Measurements from ENCODE around the gene SRSF11.

The SRSF11 gene

GRCh38 chr1:70228670-70229069 is 7.5 kb downstream of the SRSF11 start:
- H3K4me3 ChIP-seq (replicated peaks; ENCODE audit: insufficient read depth, low read length), result no peak overlapping the region
- no peaks in the 10 kb centered on the region for H3K27me3 ChIP-seq (ENCODE audit: insufficient read depth, poor library complexity, severe bottlenecking)
- H3K27ac ChIP-seq (replicated peaks), result no peak overlapping the region
- no peak for DNase-seq (ENCODE audit: low read depth in 1 of 2, low spot score in 1 of 2)
- TF ChIP-seq SPI1 (IDR thresholded peaks at IDR 0.05; ENCODE audit: borderline replicate concordance, low read depth) (no peak), CTCF (IDR thresholded peaks at IDR 0.05; ENCODE audit: insufficient read depth, low read length) (no peak), POLR2AphosphoS5 (IDR thresholded peaks at IDR 0.05; ENCODE audit: low read depth) (no peak), REST (IDR thresholded peaks at IDR 0.05; ENCODE audit: insufficient replicate concordance, low read depth) (no peak), GABPA (IDR thresholded peaks at IDR 0.05; ENCODE audit: low read depth) (no peak)

- H3K27me3 ChIP-seq (ENCODE audit: insufficient read depth, poor library complexity, severe bottlenecking), result no peaks in the 10 kb centered on the region
- DNase-seq (ENCODE audit: low read depth in 1 of 2, low spot score in 1 of 2), result no peak
- no peak overlapping the region for H3K4me3 ChIP-seq (replicated peaks; ENCODE audit: insufficient read depth, low read length)
- H3K27ac ChIP-seq (replicated peaks), result no peak overlapping the region
- no peak for TF ChIP-seq SPI1 (IDR thresholded peaks at IDR 0.05; ENCODE audit: borderline replicate concordance, low read depth)
- no peak for TF ChIP-seq CTCF (IDR thresholded peaks at IDR 0.05; ENCODE audit: insufficient read depth, low read length)
- no peak for TF ChIP-seq POLR2AphosphoS5 (IDR thresholded peaks at IDR 0.05; ENCODE audit: low read depth)
- TF ChIP-seq GABPA (IDR thresholded peaks at IDR 0.05; ENCODE audit: low read depth), result no peak
- no peak for TF ChIP-seq REST (IDR thresholded peaks at IDR 0.05; ENCODE audit: insufficient replicate concordance, low read depth)
Measured at GRCh38 chr1:70231475-70231874, 10.3 kb downstream of the SRSF11 start.

- DNase-seq (ENCODE audit: low read depth in 1 of 2, low spot score in 1 of 2), result no peak
- TF ChIP-seq POLR2AphosphoS5 (IDR thresholded peaks at IDR 0.05; ENCODE audit: low read depth) (no peak), GABPA (IDR thresholded peaks at IDR 0.05; ENCODE audit: low read depth) (no peak), REST (IDR thresholded peaks at IDR 0.05; ENCODE audit: insufficient replicate concordance, low read depth) (no peak), CTCF (IDR thresholded peaks at IDR 0.05; ENCODE audit: insufficient read depth, low read length) (no peak), SPI1 (IDR thresholded peaks at IDR 0.05; ENCODE audit: borderline replicate concordance, low read depth) (no peak)
- no peaks in the 10 kb centered on the region for H3K27me3 ChIP-seq (ENCODE audit: insufficient read depth, poor library complexity, severe bottlenecking)
- H3K27ac ChIP-seq (replicated peaks), result no peak overlapping the region
- H3K4me3 ChIP-seq (replicated peaks; ENCODE audit: insufficient read depth, low read length), result no peak overlapping the region
Measured at GRCh38 chr1:70234733-70235132, 13.6 kb downstream of the SRSF11 start.

Data from HL-60 (cell line).